Right lobe of liver (tissue), 6 donors: Measurements from ENCODE around the gene S100A9. TPM values are rescaled to one million over a fixed set of nuclear protein-coding genes. Genes with fewer than 3 reads are reported as not detected.

Source experiments
- ATAC-seq, 4 donors: fragments of 200-7000 bp; cut with Tn5 transposase; one replicate each; pipeline ENCODE4 v1.9.1; 2020; ENCODE audit warnings: mild to moderate bottlenecking in 4 of 4, moderate library complexity in 4 of 4
- DNase-seq, 3 donors: peaks; one replicate each; pipeline ENCODE4 v3.0.0-alpha.2; 2020
- H3K27ac ChIP-seq, 3 donors: fragments of 200-600 bp; one replicate each; pipeline ENCODE4 v1.8.0; 2022
- H3K27me3 ChIP-seq, 2 donors: fragments of 200-600 bp; one replicate each; pipeline ENCODE4 v1.8.0; 2022
- H3K36me3 ChIP-seq, 4 donors: fragments of 200-600 bp; sonication (generic) in 1 of 4; one replicate each; pipeline versions ENCODE4 v1.5.1 to v1.8.0; 2017 to 2022; ENCODE audit warnings: control low read depth in 1 of 4
- H3K4me1 ChIP-seq, 4 donors: fragments of 200-600 bp; sonication (generic) in 1 of 4; one replicate each; pipeline versions ENCODE4 v1.5.1 to v1.8.0; 2017 to 2022; ENCODE audit warnings: control low read depth in 1 of 4
- H3K4me3 ChIP-seq, 3 donors: fragments of 200-600 bp; one replicate each; pipeline ENCODE4 v1.8.0; 2022
- H3K9me3 ChIP-seq, 4 donors: fragments of 200-600 bp; sonication (generic) in 1 of 4; one replicate each; pipeline versions ENCODE4 v1.5.1 to v1.8.0; 2017 to 2022; ENCODE audit warnings: control low read depth in 1 of 4
- CTCF ChIP-seq, 4 donors: fragments of 200-600 bp in 3 of 4; fragments of 450-650 bp in 1 of 4; IDR thresholded peaks; one replicate each; pipeline versions ENCODE4 v1.5.1 to v1.8.0; 2016 to 2022; ENCODE audit warnings: antibody characterized with exemption in 4 of 4, mild to moderate bottlenecking in 2 of 4
- POLR2A ChIP-seq: fragments of 450-650 bp; IDR thresholded peaks from one replicate; pipeline ENCODE4 v1.6.1; 2017; ENCODE audit warnings: antibody characterized with exemption, mild to moderate bottlenecking
- WGBS: methylation state at CpG from one replicate; pipeline ENCODE4 v1.1.6; 2018; ENCODE audit warnings: low coverage, low lambda C conversion rate; ENCODE audit not compliant: insufficient coverage; ENCODE audit errors: missing lambda C conversion rate; 5-methylcytosine and 5-hydroxymethylcytosine counted together
- intact Hi-C, 2 donors: fragments of 100-400 bp; cut with DNase I; formaldehyde crosslinking; loops; one replicate each; pipeline versions ENCODE4 v1.11.2 to v1.14.1; 2022
- total RNA-seq, 6 experiments: library from RNA; depleted of rRNA in 2 of 6; stranded (reverse); fragments of >200 nt in 2 of 6; fragmentation: NEBNext Ultra II Directional in 3 of 6; extraction: Animal tissue kit (Norgen Biotek cat#: 25700) in 3 of 6; gene quantifications; one replicate each; pipeline versions ENCODE4 v1.1.0 to v1.2.4, GENCODE V29; 2016 to 2023
- donor health status: DM: no; HTN: yes; CAD: no.
- donor health status: DM: no; HTN: no; CAD: no.
- donor health status: DM: no; HTN: no; CAD: no.
- donor health status: DM: no; HTN: yes; CAD: no.
- donor health status: DM: no; HTN: yes; CAD: no.

The S100A9 gene
- total RNA-seq, 6 experiments from 2014 or later, result 34.3 to 96.8 (median 64.5) TPM

- no peaks in the 10 kb centered on the region for H3K27me3 ChIP-seq
- no peak overlapping the region for H3K4me3 ChIP-seq
- H3K4me1 ChIP-seq, result no peaks in the 10 kb centered on the region
- no peak overlapping the region for H3K27ac ChIP-seq
- 83% methylated on average over 2 of the region's 10 CpGs for WGBS
- ATAC-seq (no peak), DNase-seq (no peak)
- intact Hi-C loops, result no loop called here
- no peaks in the 10 kb centered on the region for H3K36me3 ChIP-seq
- TF ChIP-seq CTCF (IDR thresholded peaks at IDR 0.05) (no peak), POLR2A (no peak)
- no peaks in the 10 kb centered on the region for H3K9me3 ChIP-seq
These were observed 17.3 kb upstream of the S100A9 start for GRCh38 chr1:153340356-153340755.

- 90% methylated on average over 2 of the region's 4 CpGs for WGBS
- TF ChIP-seq CTCF (IDR thresholded peaks at IDR 0.05) (no peak), POLR2A (no peak)
- no peak overlapping the region for H3K27ac ChIP-seq
- no peaks in the 10 kb centered on the region for H3K4me1 ChIP-seq
- H3K9me3 ChIP-seq, result no peaks in the 10 kb centered on the region
- ATAC-seq (no peak), DNase-seq (no peak)
- H3K36me3 ChIP-seq, result no peaks in the 10 kb centered on the region
- intact Hi-C loops, result no loop called here
- no peak overlapping the region for H3K4me3 ChIP-seq
- no peaks in the 10 kb centered on the region for H3K27me3 ChIP-seq
These were observed 16.2 kb upstream of the S100A9 start for GRCh38 chr1:153341431-153341934.

- Histone ChIP-seq H3K27me3 (no peaks in the 10 kb centered on the region), H3K36me3 (no peaks in the 10 kb centered on the region), H3K27ac (no peak overlapping the region), H3K4me3 (no peak overlapping the region), H3K9me3 (no peaks in the 10 kb centered on the region), H3K4me1 (no peaks in the 10 kb centered on the region)
- TF ChIP-seq CTCF (IDR thresholded peaks at IDR 0.05), result no peak
- ATAC-seq (no peak), DNase-seq (no peak)
- intact Hi-C loops, result no loop called here
- 56% methylated on average over 3 of the region's 3 CpGs for WGBS
These were observed 15.5 kb upstream of the S100A9 start for GRCh38 chr1:153342178-153342577.

GRCh38 chr1:153343040-153343681 lies 14.5 kb upstream of the S100A9 start:
- no peaks in the 10 kb centered on the region for H3K27me3 ChIP-seq
- H3K4me1 ChIP-seq, result no peaks in the 10 kb centered on the region
- H3K9me3 ChIP-seq, result no peaks in the 10 kb centered on the region
- H3K36me3 ChIP-seq, result no peaks in the 10 kb centered on the region
- no peak for TF ChIP-seq CTCF (IDR thresholded peaks at IDR 0.05)
- DNase-seq (no peak), ATAC-seq (no peak)
- intact Hi-C loops, result no loop called here
- H3K4me3 ChIP-seq, result no peak overlapping the region
- WGBS, result 19% methylated on average over 5 of the region's 5 CpGs
- no peak overlapping the region for H3K27ac ChIP-seq
